CD4-positive, alpha-beta T cell treated with Interferon gamma for 1 hour (primary cell): ENCODE data around the gene CCT7.

ENCODE experiments used
- DNase-seq: peaks from one replicate; pipeline ENCODE4 v3.0.0-alpha.2; 2020

Gene CCT7

DNA sequence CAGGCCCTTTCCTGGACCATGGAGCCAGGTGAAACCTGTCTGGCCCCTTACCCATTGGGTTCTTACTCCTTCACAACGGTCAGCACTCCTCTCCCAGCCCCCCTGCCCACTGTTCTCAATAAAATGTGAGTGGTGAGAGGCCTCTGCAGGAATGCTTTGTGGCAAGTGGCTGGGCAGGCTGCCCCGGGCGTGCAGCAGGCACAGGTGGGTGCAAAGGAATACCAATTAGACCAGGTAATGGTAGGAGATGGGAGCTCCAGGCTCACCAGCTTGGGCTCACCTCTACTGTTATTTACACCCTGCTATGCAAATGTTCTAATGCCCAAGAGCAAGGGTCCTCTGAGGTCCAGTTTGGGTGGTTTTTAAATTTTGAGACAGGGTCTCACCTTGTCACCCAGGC, 7.0 kb upstream of the CCT7 start:
- no peak for DNase-seq

DNA sequence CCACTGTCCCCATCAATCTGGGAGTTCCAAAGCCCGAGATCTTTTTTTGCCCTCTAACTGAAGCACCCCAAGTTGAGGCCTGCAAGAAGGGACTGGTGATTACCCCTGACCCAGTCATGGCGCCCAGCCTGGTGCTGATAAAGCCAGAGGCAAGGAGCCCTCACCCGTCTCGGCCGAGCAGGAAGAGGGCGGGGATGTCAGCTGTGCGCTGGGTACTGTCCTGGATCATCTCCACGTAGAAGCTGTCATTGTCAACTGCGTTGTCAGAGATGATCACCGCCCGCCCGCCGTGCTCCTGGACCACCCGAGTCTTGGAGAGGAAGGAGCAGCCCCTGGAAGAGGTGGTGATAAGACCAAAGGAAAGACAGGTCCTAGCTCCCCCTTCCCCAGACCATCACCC, 5.5 kb upstream of the CCT7 start:
- no peak for DNase-seq

DNA sequence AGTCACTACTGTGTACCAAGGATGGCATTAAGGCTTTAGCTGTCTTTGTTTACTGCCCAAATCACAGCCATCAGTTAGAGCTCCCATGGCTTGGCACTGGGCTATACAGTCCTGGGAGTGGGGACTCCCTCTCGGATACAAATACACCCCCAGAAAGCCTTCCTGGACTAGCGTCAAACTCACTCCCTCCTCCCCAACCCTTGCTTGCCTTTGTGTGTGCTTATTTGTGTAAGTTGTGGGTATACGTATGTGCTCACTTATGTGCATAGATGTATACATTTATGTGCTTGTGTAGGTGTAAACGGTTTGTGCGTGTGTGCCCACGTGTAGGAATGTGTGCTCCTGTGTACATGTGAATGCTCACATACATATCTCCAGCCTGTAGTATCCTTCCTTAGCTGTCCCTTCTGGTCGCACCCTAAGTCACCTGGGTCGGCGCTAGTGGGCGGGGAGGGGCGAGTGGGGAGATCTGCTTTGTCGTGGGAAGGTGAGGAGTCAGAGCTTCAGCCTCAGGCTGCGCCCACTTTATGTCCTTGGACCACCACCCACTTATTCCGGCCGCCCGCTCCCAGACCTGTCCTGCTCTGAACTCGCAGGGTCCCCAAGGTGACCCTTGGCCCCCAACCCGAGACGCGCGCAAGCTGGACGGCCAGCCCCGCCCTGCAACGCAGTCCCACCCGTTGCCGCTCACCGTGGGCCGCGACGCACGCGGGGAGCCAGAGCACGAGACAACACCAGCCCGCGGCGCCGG, 1.5 kb upstream of the CCT7 start:
- no peak for DNase-seq

DNA sequence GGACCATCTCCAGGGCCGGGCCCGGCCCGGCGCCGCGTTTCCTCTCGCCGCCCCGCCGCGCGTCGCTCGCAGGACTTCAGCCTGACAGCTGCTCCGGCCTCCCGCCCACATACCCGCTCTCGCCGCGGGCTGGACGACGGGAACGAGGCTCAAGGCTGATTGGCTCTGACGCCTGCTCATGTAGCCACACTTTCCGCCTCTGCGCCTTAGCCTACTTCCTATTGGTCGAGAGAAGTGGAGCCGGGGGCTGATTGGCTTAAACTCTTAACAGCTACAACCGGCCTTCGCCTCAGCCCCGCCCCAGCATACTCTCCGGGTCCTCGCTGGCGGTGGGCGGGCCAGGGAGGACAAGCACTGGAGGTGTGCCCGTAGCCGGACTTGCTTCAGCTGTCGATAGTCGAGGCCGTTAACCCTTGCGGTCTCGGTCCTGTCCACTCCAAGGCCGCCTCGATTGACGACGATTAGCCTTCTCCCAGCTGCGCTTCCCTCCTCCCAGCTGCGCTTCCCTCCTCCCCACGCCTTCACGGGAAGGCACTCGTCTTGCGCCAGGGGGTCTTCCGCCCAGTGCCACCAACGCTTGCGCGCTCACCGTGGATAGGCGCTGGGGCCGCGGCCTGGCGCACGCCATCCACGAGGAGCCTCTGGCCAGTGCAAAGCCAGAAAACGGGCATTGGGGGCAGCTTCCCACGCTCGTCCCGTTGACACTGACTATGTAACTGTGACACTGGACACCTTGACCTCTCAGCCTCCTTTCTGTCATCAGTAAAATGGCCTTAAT, 765 bp upstream of the CCT7 start, which contains the start of gene PRADC1:
Gene PRADC1, minus strand, starts transcription at position 86 of the 778 bp plus-strand sequence. Its CDS starts 79 bp downstream, at position 7.
- DNase-seq = peak; percentile 97

DNA sequence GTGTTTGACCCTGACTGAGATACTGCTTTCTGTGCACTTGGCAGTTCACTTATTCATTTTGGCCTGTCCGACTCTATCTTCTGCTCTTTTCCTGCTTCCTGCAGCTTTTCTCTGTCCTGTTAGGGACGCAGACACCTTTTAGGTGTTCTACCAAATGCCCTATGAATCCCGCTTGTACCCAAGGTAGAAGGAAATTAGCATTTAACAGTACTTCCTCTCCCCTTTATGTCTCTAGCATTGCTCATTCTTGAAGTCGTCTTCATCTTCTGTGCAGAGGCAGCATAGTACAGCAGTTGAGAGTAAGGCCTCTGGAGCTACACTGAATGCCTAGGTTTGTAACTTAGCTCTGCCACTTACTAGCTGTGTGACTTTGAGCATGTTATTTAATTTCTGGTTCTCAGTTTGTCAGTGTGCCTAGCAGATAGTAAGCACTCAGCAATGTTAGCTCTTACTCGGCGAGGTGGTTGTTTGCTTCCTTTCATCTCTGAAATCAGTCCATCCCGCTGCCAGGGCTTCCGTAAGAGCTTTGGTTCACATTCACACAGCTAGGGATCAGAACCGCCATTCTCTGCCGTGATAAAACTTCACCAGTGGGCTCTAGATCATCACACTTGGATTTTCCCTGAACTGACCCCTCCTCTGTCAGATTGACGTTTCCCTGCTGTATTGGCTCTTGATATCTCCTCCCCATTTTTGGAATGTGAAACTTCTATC, 1.4 kb downstream of the CCT7 start:
- no peak for DNase-seq

DNA sequence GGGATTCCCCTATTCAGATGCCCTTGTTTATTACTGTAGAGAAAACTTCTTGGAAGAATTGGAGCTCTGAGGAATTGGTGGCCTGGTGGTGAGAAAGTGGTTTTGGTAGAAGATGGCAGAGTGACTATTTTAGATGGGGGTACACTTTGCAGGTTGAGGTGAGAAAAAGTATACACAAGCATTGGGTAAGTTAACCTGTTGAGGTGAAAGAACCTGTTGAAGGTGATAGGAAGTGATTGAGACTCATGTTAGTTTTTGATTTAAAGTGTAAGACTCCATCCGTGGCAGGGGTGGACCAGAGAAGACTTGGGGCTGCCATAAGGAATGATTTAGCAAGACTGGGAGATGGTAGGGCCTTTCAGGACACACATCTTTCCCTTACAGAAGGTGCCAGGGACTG, 3.1 kb downstream of the CCT7 start:
- no peak for DNase-seq

DNA sequence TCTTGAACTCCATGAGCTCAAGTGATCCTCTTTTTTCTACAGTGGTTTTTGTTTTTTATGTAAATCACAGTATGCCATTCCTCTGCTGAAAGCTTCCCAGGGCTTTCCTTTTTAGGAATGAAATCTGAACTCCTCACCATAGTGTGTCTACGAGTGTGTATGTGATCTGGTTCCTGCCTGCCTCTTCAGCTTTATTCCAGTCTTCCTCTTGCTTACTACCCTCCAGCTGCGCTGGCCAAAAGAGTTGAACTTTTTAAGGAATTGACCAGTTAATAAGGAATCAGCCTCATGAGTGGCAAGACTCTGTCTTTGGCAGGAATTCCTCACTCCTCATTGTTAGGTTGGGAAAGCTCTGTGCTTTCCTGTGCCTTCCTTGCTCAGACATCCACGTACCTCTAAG, 4.0 kb downstream of the CCT7 start:
- DNase-seq = no peak

DNA sequence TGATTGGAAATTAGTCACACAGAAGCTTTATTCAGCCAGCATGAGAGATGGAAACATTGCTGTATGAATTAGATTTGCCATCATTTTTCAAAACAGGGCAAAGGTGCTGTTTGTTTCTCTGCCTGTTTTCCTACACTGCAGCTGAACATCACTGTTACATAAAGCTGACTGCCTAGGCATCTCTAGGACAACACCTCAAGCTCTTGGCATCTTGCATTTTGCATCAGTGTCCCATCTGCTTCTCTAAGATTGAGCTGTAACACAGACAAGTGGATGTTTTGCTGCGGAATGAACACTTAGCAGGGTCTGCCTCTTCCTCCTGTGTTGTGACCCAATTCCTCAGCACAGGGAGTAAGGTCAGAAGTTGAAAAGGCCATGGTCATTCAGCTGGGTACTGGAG, 4.9 kb downstream of the CCT7 start:
- DNase-seq = no peak

DNA sequence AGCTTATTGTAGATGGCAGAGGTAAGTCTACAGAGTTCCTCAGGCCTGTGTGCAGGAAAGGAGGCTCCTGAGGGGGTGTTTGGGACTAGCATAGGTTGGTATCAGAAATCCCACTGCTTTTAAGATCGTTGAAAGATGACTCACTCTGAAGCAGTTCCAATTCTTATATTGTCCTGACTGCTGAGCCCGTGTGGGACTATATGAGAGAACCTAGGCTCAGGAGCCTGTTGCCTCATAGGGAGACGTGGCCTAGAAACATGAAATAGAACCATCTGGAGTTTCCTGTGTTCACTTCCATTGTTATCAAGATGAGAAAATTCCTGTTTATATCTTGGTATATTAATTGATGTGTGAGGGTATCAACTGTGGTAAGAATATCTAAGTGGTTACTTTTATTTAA, 5.7 kb downstream of the CCT7 start:
- no peak for DNase-seq

DNA sequence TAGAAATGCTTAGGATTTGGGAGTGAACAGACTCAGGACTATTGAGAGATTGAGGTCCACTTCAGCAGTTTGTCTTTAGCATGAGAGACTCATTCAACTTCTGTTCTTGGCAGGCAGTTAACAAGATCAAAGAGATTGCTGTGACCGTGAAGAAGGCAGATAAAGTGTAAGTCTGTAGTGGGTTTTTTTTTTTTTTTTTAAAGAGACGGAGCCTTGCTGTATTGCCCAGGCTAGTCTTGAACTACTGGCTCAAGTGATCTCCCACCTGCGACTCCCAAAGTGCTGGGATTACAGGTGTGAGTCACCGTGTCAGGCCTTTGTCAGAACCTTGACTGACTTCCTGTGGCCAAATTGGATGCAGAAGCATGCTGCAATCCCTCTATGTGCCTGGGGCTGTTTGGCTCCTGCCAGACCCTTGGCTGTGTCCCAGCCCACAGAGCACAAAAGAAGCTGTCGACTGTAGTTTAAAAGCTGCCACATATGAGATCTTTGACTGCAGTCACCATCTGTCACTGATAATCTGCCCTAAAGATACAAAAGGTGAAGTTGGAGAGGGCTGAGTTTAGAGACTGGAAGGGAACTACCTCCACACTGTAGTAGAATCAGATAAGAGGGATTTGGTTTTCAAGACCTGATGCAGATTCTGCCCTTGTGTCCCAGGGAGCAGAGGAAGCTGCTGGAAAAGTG, 9.9 kb downstream of the CCT7 start:
- DNase-seq = no peak

DNA sequence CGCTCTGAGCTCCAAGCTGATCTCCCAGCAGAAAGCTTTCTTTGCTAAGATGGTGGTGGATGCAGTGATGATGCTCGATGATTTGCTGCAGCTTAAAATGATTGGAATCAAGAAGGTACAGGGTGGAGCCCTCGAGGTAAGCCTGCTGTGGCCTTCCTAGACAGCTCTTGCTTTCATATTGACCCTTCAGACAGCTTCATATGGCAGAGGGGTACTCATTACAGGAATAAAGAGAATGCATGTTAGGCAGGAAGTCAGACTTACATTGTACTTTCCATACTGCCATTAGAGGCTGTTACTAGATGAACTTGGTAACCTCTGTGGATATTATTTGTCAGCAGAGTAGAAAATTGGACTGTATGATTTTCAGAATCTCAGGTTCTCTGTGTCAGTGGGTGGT, 10.5 kb downstream of the CCT7 start:
- no peak for DNase-seq

DNA sequence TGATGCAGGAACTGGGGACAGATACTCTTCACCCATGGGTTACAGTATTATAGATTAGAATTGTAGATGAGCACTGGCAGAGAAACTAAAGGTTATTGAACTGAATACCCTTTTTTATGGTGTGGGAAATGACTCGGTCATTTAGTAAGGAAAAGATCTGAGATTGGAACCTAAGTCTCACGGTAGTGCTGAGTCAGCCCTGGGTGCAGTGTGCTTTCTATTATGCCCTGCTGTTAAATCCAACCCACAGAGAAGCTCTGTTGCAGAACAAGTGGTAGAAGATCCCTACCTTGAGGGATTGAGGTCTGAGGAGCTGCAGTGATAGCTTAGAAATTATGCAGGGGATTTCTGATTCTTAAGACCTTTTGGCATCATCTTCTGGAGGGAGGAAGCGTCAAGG, 12.7 kb downstream of the CCT7 start:
- no peak for DNase-seq

DNA sequence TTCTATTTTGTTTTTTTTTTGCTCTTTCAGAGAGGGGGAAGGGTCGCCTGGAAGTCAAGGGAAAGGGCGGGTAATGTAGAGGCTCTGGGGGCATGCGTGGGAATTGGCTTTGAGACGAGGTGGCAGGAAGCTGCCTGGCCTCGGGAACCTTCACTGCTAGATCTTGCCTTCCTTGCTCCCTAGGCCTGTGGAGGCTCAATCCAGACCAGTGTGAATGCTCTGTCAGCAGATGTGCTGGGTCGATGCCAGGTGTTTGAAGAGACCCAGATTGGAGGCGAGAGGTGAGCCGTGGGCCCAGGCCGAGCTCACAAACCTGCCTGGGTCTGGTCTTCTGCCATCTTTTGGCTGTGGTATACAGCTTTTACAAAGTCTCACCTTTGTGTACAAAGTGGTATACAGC, 15.5 kb downstream of the CCT7 start:
- DNase-seq = no peak

DNA sequence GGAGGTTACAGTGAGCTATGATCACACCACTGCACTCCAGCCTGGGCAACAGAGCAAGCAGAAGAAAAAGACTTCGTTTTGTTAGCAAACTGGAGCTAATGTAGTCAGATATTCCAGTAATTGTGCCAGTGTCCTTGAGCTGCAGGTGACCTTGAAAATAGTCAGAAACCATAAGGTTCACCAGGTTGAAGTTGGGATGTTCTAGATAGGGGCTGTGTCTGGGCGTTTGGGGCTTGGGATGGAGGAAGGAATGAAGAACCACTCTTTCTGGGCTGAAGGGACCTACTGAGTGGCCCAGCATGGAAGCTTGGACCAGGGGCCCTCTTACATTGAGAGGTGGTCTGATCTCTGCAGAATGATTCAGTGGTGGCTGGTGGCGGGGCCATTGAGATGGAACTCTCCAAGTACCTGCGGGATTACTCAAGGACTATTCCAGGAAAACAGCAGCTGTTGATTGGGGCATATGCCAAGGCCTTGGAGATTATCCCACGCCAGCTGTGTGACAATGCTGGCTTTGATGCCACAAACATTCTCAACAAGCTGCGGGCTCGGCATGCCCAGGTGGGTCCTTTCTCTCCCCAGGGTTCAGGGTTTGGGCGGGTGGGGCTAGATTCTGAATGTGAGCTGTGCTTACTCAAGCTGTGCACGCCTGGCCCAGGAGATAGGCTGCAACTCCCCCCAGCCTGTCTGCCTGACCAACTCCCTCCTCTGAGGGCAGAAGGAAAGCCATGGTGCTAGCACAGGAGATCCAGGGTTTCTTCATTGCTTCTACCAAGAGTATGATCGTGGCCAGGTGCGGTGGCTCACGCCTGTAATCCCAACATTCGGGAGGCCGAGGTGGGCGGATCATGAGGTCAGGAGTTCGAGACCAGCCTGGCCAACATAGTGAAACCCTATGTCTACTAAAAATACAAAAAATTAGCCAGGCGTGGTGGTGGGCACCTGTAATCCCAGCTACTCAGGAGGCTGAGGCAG, 17.1 kb downstream of the CCT7 start:
- DNase-seq = no peak

DNA sequence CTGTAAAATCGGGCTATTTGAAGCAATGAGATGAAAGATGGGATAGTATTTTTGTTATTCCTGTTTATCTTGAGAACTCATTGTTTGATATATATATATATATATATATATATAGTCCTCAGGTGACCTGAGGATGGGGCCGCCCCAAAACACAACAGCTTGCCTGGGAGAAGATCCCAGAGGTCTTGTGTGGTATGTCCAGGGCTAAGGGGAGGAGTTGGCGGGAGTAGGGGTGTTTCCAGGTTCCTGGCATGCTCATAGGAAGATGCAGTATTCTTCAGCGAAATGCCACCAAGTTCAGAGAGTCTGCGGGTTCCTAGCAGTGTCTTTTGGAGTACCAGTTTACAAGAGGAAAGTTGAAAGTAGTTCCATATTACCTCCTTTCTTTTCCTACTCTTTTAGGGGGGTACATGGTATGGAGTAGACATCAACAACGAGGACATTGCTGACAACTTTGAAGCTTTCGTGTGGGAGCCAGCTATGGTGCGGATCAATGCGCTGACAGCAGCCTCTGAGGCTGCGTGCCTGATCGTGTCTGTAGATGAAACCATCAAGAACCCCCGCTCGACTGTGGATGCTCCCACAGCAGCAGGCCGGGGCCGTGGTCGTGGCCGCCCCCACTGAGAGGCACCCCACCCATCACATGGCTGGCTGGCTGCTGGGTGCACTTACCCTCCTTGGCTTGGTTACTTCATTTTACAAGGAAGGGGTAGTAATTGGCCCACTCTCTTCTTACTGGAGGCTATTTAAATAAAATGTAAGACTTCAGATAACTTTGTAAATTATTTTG, 18.3 kb downstream of the CCT7 start:
- DNase-seq = no peak

DNA sequence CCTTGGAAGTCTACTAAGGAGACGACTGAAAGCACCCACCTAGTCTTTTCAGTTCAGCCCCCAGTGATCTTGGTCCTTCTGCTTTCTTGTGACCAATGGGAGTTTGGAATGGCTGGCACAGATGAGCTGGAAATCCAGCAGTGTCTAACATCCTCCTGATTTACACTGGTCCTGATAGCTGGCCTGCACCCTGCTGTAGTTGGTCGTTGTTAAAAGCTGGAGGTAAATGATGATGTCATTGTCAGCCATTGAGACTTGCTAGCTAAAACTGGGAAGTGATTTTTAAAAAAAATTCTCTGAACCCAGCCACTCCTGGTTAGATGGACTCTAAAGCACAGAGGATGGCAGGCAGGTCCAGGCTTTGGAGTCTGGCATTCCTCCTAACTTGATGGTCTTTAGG, 19.3 kb downstream of the CCT7 start:
- no peak for DNase-seq

DNA sequence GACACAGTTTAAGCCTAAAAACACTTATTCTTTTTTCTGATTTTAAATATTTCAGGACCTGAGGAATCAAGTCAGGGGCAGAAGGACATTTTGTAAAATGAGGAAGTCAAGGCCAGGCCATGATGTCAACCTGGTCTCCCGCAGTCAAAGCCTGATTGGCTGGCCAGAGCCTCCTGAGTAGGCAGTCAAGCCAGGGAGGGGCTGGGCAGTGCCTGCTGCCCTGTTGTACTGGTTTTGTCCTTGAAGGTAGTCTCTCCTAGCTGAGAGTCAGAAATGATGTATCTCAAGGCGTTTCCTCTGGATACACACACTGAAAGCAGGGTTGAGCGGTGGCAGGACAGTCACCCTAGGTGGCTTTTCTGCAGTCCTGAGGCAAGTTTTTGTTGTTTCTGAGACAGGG, 19.8 kb downstream of the CCT7 start:
- DNase-seq = peak; percentile 31

DNA sequence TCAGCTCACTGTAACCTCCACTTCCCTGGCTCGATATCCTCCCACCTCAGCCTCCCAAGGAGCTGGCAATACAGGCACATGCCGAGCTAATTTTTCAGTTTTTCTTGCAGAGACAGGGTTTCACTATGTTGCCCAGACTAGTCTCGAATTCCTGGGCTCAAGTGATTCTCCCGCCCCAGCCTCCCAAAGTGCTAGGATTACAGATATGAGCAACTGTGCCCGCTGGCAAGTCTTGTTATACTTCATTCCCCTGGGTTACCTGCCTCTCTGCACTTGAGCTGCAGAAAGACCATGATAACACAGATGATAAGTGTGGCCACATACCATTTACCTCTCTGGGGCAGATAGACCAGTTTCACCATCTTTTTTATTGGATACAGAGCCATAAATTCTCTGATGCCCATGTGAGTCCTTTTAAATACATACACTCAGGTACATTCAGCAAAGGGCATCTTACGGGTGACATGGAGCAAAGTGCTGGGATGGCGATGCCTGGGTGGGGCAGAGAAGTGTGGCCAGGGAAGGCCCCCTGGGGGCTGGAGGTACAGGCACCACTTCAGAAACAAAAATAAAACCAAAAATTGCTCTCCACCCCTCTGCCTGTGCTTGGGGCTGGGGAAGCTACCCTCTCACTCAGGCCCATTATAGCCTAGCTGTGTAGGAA, 20.4 kb downstream of the CCT7 start:
- no peak for DNase-seq

DNA sequence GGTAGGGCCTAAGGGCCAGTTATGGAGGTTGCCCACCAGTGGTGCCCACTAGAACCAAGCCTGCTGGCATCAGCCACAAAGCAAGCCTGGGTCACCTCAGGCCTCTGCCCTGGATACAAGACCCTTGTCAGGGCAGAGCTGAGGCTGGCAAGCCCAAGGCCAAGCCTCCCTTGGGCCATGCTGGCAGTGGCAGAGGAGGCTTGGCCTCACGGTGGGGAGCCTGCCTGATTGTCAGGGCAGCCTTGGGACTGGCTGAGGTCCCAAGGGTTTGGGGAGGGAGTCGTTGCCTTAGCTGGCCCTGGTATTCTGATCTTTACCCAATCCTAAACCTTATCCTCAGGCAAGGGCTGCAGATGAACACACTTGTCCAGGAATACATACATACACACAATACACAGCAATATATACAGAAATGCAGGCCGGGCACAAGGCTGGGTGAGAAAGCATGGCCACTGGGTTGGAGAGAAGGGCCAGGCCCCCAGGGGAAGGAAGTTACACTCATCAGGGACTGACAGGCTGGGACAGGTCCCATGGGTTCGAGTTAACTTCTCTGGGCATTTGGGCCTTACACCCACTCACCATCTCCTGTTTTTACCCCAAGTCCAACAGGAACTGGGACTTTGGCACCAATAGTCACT, 21.0 kb downstream of the CCT7 start:
- DNase-seq = no peak
